MCF 10A (cell line): ENCODE results near the gene GALR1. TPM values are rescaled to one million over a fixed set of nuclear protein-coding genes. Genes with fewer than 3 reads are reported as not detected.
A peak's percentile ranks its signal among the peaks of the same experiment; 100 is the strongest.

ENCODE experiments used
- BruUV-seq: library from RNA; stranded (reverse); fragments of 400-500 nt; replicated peaks from 2 replicates; lab custom pipeline; 2021; lab: Mats Ljungman, UMichigan
- CTCF ChIA-PET: fragments of 300-600 bp; sonication (Branson Sonifier 250); formaldehyde crosslinking; extraction: SDS; loops from one replicate; lab custom pipeline; 2021; ENCODE audit warnings: antibody characterized with exemption, inconsistent platforms; lab: Yijun Ruan, JAX
- POLR2A ChIA-PET: fragments of 300-600, 350-650 bp; sonication (Branson Sonifier 250); formaldehyde crosslinking; extraction: SDS; loops from one replicate; lab custom pipeline; 2020; ENCODE audit warnings: antibody characterized with exemption, inconsistent platforms; lab: Yijun Ruan, JAX
- DNase-seq: peaks from one replicate; pipeline ENCODE4 v3.0.0-alpha.2; 2018; ENCODE audit not compliant: unreplicated experiment
- H3K27ac Mint-ChIP-seq: one replicate; pipeline ENCODE4 v1.8.0; 2022; ENCODE audit warnings: mild to moderate bottlenecking, low read depth, mixed read lengths; ENCODE audit not compliant: unreplicated experiment
- H3K27me3 Mint-ChIP-seq: one replicate; pipeline ENCODE4 v1.8.0; 2022; ENCODE audit warnings: mixed read lengths; ENCODE audit not compliant: insufficient read depth, unreplicated experiment
- H3K36me3 Mint-ChIP-seq: one replicate; pipeline ENCODE4 v1.8.0; 2022; ENCODE audit warnings: mild to moderate bottlenecking, moderate library complexity, mixed read lengths; ENCODE audit not compliant: insufficient read depth, unreplicated experiment
- H3K4me1 Mint-ChIP-seq: one replicate; pipeline ENCODE4 v1.8.0; 2022; ENCODE audit warnings: mixed read lengths; ENCODE audit not compliant: insufficient read depth, unreplicated experiment
- H3K4me3 Mint-ChIP-seq: one replicate; pipeline ENCODE4 v1.8.0; 2022; ENCODE audit warnings: mild to moderate bottlenecking, moderate library complexity, mixed read lengths; ENCODE audit not compliant: unreplicated experiment
- H3K9me3 Mint-ChIP-seq: one replicate; pipeline ENCODE4 v1.8.0; 2022; ENCODE audit warnings: mixed read lengths; ENCODE audit not compliant: unreplicated experiment
- CTCF ChIP-seq: fragments of 200-600 bp; IDR thresholded peaks from one replicate; pipeline ENCODE4 v1.8.0; 2022; ENCODE audit warnings: antibody characterized with exemption, mild to moderate bottlenecking; ENCODE audit not compliant: unreplicated experiment
- intact Hi-C: fragments of 100-400 bp; cut with micrococcal nuclease; formaldehyde crosslinking; loops from 2 replicates; pipeline ENCODE4 v1.14.1; 2022
- total RNA-seq: library from RNA; stranded (reverse); gene quantifications from 2 replicates; pipeline ENCODE4 v1.2.3, GENCODE V29; 2022

GALR1 gene
- total RNA-seq, 1 experiment from 2014 or later: not detected

DNA sequence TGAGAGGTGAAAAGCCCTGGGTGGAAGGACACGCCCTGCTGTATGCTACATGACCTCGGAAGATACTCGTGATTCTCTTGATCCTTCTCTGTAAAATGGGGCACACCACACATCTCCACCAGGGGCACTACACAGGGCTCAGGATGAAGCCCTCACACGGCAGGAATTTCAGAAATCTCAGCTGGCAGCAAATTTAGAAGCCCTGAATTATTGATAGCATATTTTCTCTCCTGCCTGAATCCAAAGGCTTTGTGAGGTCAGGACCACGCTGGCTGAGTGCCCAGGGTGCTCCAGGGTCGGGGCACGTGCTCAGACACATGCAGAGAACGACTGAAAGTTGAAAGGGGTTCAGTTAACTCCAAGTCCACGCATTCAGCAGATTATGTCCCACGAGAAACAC lies 42.1 kb upstream of the GALR1 start:
- TF ChIP-seq CTCF: peak; percentile 31
- ChIA-PET CTCF (interaction anchor here (0.9 to 2.0 kb wide), 3 partner anchors 13 to 207 kb away, joined by 3 to 4 read pairs (median 3); no protein-coding TSS in a partner anchor), POLR2A (no interaction called here)
- Mint-ChIP-seq H3K4me3 (no peak overlapping the region), H3K9me3 (no peaks in the 10 kb centered on the region), H3K36me3 (no peaks in the 10 kb centered on the region), H3K4me1 (peaks cover 6% of the 10 kb centered on the region), H3K27me3 (no peaks in the 10 kb centered on the region), H3K27ac (no peak overlapping the region)
- peak; percentile 69 for DNase-seq
- intact Hi-C loops: loop anchor here (5.0 kb wide), 1 partner anchor 140 kb away; no protein-coding TSS in a partner anchor
- no TSS peak for BruUV-seq

GRCh38 chr18:77208964-77209363 lies 40.7 kb upstream of the GALR1 start:
- Mint-ChIP-seq H3K27me3 (no peaks in the 10 kb centered on the region), H3K27ac (peak overlapping the region; percentile 89), H3K4me3 (peak overlapping the region; percentile 65), H3K9me3 (no peaks in the 10 kb centered on the region), H3K36me3 (no peaks in the 10 kb centered on the region), H3K4me1 (peaks cover 6% of the 10 kb centered on the region)
- peak; percentile 45 for DNase-seq
- ChIA-PET CTCF (interaction anchor here (0.6 to 7.1 kb wide), 5 partner anchors 8 to 225 kb away, joined by 3 to 119 read pairs (median 8); no protein-coding TSS in a partner anchor), POLR2A (interaction anchor here (0.6 to 1.5 kb wide), 3 partner anchors 76 to 186 kb away, joined by 3 to 5 read pairs (median 3); partner anchors contain the start of gene MBP)
- no peak for TF ChIP-seq CTCF
- intact Hi-C loops: loop anchor here (5.0 kb wide), 1 partner anchor 142 kb away; no protein-coding TSS in a partner anchor
- no TSS peak for BruUV-seq

DNA sequence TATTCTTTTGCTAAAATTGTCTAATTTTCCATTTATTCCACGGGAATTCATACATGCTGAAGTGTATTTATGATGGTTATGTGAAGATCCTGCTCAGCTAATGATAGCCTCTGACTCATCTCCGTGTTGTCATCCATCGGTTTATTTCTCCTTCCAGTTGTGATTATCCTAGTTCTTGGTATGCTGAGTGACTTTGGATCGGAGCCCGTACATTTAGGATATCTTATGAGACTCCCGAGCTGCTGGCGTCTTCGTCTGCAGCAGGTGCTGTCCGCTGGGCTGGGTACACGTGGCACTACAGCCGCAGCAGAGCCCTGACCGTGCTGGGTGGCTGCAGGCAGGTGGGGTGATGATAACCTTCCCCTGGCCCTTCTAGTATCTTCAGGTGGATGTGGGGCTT lies 40.1 kb upstream of the GALR1 start:
- intact Hi-C loops: loop anchor here (5.0 kb wide), 1 partner anchor 142 kb away; no protein-coding TSS in a partner anchor
- Mint-ChIP-seq H3K4me3 (peak overlapping the region; percentile 65), H3K27me3 (no peaks in the 10 kb centered on the region), H3K9me3 (no peaks in the 10 kb centered on the region), H3K36me3 (no peaks in the 10 kb centered on the region), H3K4me1 (peaks cover 6% of the 10 kb centered on the region), H3K27ac (peak overlapping the region; percentile 89)
- no peak for DNase-seq
- BruUV-seq: no TSS peak
- CTCF ChIA-PET: interaction anchor here (0.6 to 7.1 kb wide), 8 partner anchors 9 to 225 kb away, joined by 3 to 119 read pairs (median 9); no protein-coding TSS in a partner anchor
- POLR2A ChIA-PET: interaction anchor here (0.6 to 1.5 kb wide), 2 partner anchors 77 to 186 kb away, joined by 3 to 5 read pairs; partner anchors contain the start of gene MBP
- no peak for TF ChIP-seq CTCF

DNA sequence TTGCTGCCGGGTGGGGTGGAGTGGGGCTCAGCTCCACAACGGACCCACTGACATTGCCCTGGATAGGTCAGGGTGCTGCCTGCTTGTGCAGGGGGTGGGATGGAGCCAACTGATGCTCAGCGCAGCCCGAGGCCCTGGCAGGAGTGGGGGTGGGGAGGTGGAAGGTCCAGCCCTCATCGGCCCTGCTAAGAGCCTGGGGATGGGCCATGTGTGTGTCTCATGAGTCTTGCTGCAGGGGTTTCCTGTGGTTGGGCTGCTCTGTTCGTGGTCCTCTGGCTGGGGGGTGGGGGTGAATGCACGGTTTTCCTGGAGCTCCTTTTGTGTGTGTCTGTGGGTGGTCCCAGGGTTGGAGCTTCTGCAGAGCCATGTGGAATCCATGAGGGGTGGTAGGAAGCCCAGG lies 39.4 kb upstream of the GALR1 start:
- intact Hi-C loops: loop anchor here (2.0 to 5.0 kb wide), 3 partner anchors 83 to 407 kb away; no protein-coding TSS in a partner anchor
- no peak overlapping the region for H3K4me3 Mint-ChIP-seq
- H3K36me3 Mint-ChIP-seq: no peaks in the 10 kb centered on the region
- H3K27ac Mint-ChIP-seq: no peak overlapping the region
- ChIA-PET CTCF (interaction anchor here (0.7 to 7.1 kb wide), 14 partner anchors 9 to 226 kb away, joined by 3 to 119 read pairs (median 4); partner anchors contain the start of gene MBP), POLR2A (no interaction called here)
- no peaks in the 10 kb centered on the region for H3K27me3 Mint-ChIP-seq
- H3K9me3 Mint-ChIP-seq: no peaks in the 10 kb centered on the region
- H3K4me1 Mint-ChIP-seq: peaks cover 6% of the 10 kb centered on the region
- BruUV-seq: no TSS peak
- no peak for TF ChIP-seq CTCF
- DNase-seq: no peak
